Heart left ventricle (tissue), 13 donors: ENCODE data around the gene SLC7A14.

Experiments
- CTCF ChIP-seq, 12 donors: fragments of 200-600 bp; sonication (generic) in 4 of 12; IDR thresholded peaks; one replicate each; pipeline versions ENCODE4 v1.5.0 to v1.8.0; 2018 to 2022; ENCODE audit warnings: antibody characterized with exemption in 12 of 12, mild to moderate bottlenecking in 5 of 12
- POLR2A ChIP-seq, 2 donors: fragments of 450-650 bp; IDR thresholded peaks; one replicate each; pipeline ENCODE4 v1.6.1; 2017; ENCODE audit warnings: antibody characterized with exemption in 2 of 2, mild to moderate bottlenecking in 2 of 2, moderate library complexity in 2 of 2
- donor health status: ischemic (EF 13 %, LVEDD 7.1; RV severe dilation, severe dysfunction).
- donor health status: DM: no; HTN: yes; CAD: no.
- donor health status: DM: no; HTN: no; CAD: no.
- donor health status: ischemic (EF 25% LVEDD 6.9; RV normal size, moderate dysfunction).
- donor health status: ischemic (EF 25% LVEDD 5.7; RV mildly dilated, moderate dysfunction).
- donor health status: ischemic (EF 35%, LVEDD 5.7; RV mildly dilated, moderate dysfunction).
- donor health status: nonischemic (EF 11% LVEDD 7.7; RV severe dilation, severe dysfunction).
- donor health status: DM: yes; HTN: yes; CAD: no.
- donor health status: PGD.
- donor health status: ischemic (EF 29% LVEDD 5.4; RV normal size, mild dysfunction).
- donor health status: nonischemic (EF 23%, LVEDD 6.1; RV moderate dilation, normal function).

DNA sequence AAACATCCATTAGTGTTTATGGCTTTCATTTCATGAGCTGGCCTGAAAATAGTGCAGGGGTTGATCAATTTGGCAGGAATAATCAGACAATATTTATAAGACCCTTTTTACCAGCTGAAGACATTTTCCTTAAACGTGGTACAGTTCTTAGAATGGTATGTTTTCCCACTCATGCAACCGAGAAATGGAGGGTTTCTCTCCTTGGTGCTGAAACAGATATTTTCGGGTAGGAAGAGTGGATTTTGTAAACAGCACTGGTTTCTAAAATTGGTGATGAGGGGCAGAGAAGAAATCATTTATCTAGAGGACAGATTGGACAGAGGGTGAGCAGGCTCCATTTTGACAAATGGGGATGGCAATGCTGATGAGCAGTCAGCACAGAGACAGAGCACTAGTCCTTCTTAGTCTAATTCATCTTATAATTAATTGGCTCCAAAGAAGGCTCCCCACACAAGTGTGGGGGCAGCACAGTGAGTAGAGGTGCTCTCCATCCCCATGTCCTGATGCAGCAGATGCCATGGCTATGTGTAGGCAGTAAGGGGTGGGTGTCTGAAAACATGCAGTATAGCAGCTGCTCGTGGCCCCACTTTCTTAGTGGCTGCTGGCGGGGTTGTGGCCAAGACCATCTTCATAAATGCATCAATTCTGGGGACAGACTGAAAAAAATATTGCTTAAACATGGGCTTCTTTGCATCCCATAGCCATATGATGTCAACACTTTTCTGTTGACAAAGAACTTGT lies 18.1 kb upstream of the SLC7A14 start:
- TF ChIP-seq CTCF (IDR thresholded peaks at IDR 0.05) = no peak
- TF ChIP-seq POLR2A (IDR thresholded peaks at IDR 0.05) = no peak
